ENCODE data around the gene DSTN.

Gene DSTN

GRCh38 chr20:17628101-17628841 lies 58.4 kb downstream of the DSTN start:
- Mint-ChIP-seq H3K27me3 (no peaks in the 10 kb centered on the region), H3K36me3 (peaks cover 47% of the 10 kb centered on the region), H3K4me1 (no peaks in the 10 kb centered on the region), H3K4me3 (no peak overlapping the region), H3K9me3 (no peaks in the 10 kb centered on the region), H3K27ac (no peak overlapping the region)
- ATAC-seq: no peak

- Mint-ChIP-seq H3K27me3 (no peaks in the 10 kb centered on the region), H3K9me3 (no peaks in the 10 kb centered on the region), H3K4me1 (no peaks in the 10 kb centered on the region), H3K27ac (no peak overlapping the region), H3K4me3 (no peak overlapping the region), H3K36me3 (peaks cover 45% of the 10 kb centered on the region)
- no peak for ATAC-seq
Measured at GRCh38 chr20:17629025-17629424, 59.1 kb downstream of the DSTN start.

GRCh38 chr20:17629678-17630089 lies 59.8 kb downstream of the DSTN start:
- Mint-ChIP-seq H3K36me3 (peaks cover 48% of the 10 kb centered on the region), H3K27ac (no peak overlapping the region), H3K4me3 (no peak overlapping the region), H3K9me3 (no peaks in the 10 kb centered on the region), H3K4me1 (peaks cover under 1% of the 10 kb centered on the region), H3K27me3 (no peaks in the 10 kb centered on the region)
- no peak for ATAC-seq

GRCh38 chr20:17630151-17630805 lies 60.4 kb downstream of the DSTN start:
- no peak overlapping the region for H3K4me3 Mint-ChIP-seq
- peaks cover 7% of the 10 kb centered on the region for H3K4me1 Mint-ChIP-seq
- no peaks in the 10 kb centered on the region for H3K9me3 Mint-ChIP-seq
- peaks cover 51% of the 10 kb centered on the region for H3K36me3 Mint-ChIP-seq
- ATAC-seq: no peak
- no peak overlapping the region for H3K27ac Mint-ChIP-seq
- H3K27me3 Mint-ChIP-seq: no peaks in the 10 kb centered on the region

GRCh38 chr20:17630806-17631195 lies 60.9 kb downstream of the DSTN start:
- H3K36me3 Mint-ChIP-seq: peaks cover 48% of the 10 kb centered on the region
- H3K27ac Mint-ChIP-seq: no peak overlapping the region
- H3K27me3 Mint-ChIP-seq: no peaks in the 10 kb centered on the region
- no peak for ATAC-seq
- H3K4me1 Mint-ChIP-seq: peaks cover 8% of the 10 kb centered on the region
- H3K4me3 Mint-ChIP-seq: no peak overlapping the region
- H3K9me3 Mint-ChIP-seq: no peaks in the 10 kb centered on the region

GRCh38 chr20:17631576-17632319 lies 61.9 kb downstream of the DSTN start:
- Mint-ChIP-seq H3K9me3 (no peaks in the 10 kb centered on the region), H3K4me1 (peaks cover 8% of the 10 kb centered on the region), H3K4me3 (no peak overlapping the region), H3K27me3 (no peaks in the 10 kb centered on the region), H3K36me3 (peaks cover 51% of the 10 kb centered on the region), H3K27ac (no peak overlapping the region)
- no peak for ATAC-seq

- no peaks in the 10 kb centered on the region for H3K9me3 Mint-ChIP-seq
- no peak overlapping the region for H3K4me3 Mint-ChIP-seq
- no peak overlapping the region for H3K27ac Mint-ChIP-seq
- ATAC-seq: no peak
- no peaks in the 10 kb centered on the region for H3K27me3 Mint-ChIP-seq
- H3K4me1 Mint-ChIP-seq: peaks cover 8% of the 10 kb centered on the region
- H3K36me3 Mint-ChIP-seq: peaks cover 47% of the 10 kb centered on the region
Measured at GRCh38 chr20:17633221-17633849, 63.5 kb downstream of the DSTN start.

GRCh38 chr20:17633850-17634500 lies 64.1 kb downstream of the DSTN start:
- no peak for ATAC-seq
- peaks cover 8% of the 10 kb centered on the region for H3K4me1 Mint-ChIP-seq
- no peak overlapping the region for H3K27ac Mint-ChIP-seq
- H3K36me3 Mint-ChIP-seq: peaks cover 43% of the 10 kb centered on the region
- H3K9me3 Mint-ChIP-seq: no peaks in the 10 kb centered on the region
- H3K27me3 Mint-ChIP-seq: no peaks in the 10 kb centered on the region
- no peak overlapping the region for H3K4me3 Mint-ChIP-seq

GRCh38 chr20:17634661-17635331 lies 64.9 kb downstream of the DSTN start:
- H3K4me1 Mint-ChIP-seq: peaks cover 8% of the 10 kb centered on the region
- H3K9me3 Mint-ChIP-seq: no peaks in the 10 kb centered on the region
- H3K36me3 Mint-ChIP-seq: peaks cover 43% of the 10 kb centered on the region
- no peak overlapping the region for H3K27ac Mint-ChIP-seq
- H3K27me3 Mint-ChIP-seq: no peaks in the 10 kb centered on the region
- H3K4me3 Mint-ChIP-seq: no peak overlapping the region
- ATAC-seq: peak; percentile 75

GRCh38 chr20:17635332-17636244 lies 65.7 kb downstream of the DSTN start:
- no peak for ATAC-seq
- no peaks in the 10 kb centered on the region for H3K27me3 Mint-ChIP-seq
- peaks cover 43% of the 10 kb centered on the region for H3K36me3 Mint-ChIP-seq
- no peak overlapping the region for H3K27ac Mint-ChIP-seq
- no peak overlapping the region for H3K4me3 Mint-ChIP-seq
- H3K9me3 Mint-ChIP-seq: no peaks in the 10 kb centered on the region
- peaks cover 8% of the 10 kb centered on the region for H3K4me1 Mint-ChIP-seq

GRCh38 chr20:17636523-17637412 lies 66.9 kb downstream of the DSTN start:
- H3K36me3 Mint-ChIP-seq: peaks cover 39% of the 10 kb centered on the region
- peaks cover 8% of the 10 kb centered on the region for H3K4me1 Mint-ChIP-seq
- H3K9me3 Mint-ChIP-seq: no peaks in the 10 kb centered on the region
- no peaks in the 10 kb centered on the region for H3K27me3 Mint-ChIP-seq
- H3K4me3 Mint-ChIP-seq: no peak overlapping the region
- no peak for ATAC-seq
- H3K27ac Mint-ChIP-seq: no peak overlapping the region

- ATAC-seq: no peak
Measured at GRCh38 chr20:17637413-17637780, 67.5 kb downstream of the DSTN start.

More at GRCh38 chr20:17637413-17637780, 67.5 kb downstream of the DSTN start:
- Mint-ChIP-seq H3K27ac (no peak overlapping the region), H3K36me3 (peaks cover 35% of the 10 kb centered on the region), H3K9me3 (no peaks in the 10 kb centered on the region), H3K4me1 (peaks cover 8% of the 10 kb centered on the region), H3K27me3 (no peaks in the 10 kb centered on the region), H3K4me3 (no peak overlapping the region)

All from stimulated activated memory B cell treated with anti-CD40 and anti-IgM and Interleukin-4, amounts not matched to agents 10 μg/mL and 1 μg/mL and 100 μg/mL, for 72 hours (primary cell).